ENCODE data around the gene GRAMD1C. TPM values are rescaled to one million over a fixed set of nuclear protein-coding genes. Genes with fewer than 3 reads are reported as not detected.
"Not testable (repeated sequence)": the region's sequence is repeated elsewhere in the genome, so short reads cannot be mapped to it uniquely, and the experiment has no call there.

GRAMD1C gene
- total and polyA plus RNA-seq, 2 donors (not counting 3 experiments of a cell fraction or from before 2014, with no cell fraction given) = 7.0 to 24.0 TPM

DNA sequence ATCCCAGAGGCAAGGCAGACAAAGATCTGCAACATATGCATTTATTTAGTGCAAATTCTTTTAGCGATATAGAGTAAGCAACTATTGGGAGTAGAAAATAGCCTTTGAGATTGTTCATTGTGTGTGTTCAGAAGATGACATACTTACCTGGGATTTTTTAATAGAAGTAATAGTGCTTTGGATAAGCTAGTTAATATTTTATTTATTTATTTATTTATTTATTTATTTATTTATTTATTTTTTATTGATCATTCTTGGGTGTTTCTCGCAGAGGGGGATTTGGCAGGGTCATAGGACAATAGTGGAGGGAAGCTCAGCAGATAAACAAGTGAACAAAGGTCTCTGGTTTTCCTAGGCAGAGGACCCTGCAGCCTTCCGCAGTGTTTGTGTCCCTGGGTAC is 10.5 kb downstream of the GRAMD1C start:
- H3K4me1 ChIP-seq (ENCODE audit: control insufficient read depth, extremely low read depth, insufficient read depth, low read length); POLR2A ChIA-PET; dilution Hi-C loops (cut with MboI; ENCODE audit: extremely low pct_ligation_motif_present, low sequenced_read_pairs); H4K20me1 ChIP-seq (replicated peaks; ENCODE audit: control insufficient read depth, extremely low read depth, insufficient read depth, low read length); FAIRE-seq; H3K27ac ChIP-seq (ENCODE audit: insufficient read depth, low read depth, low read length); DNase-seq (ENCODE audit: low read depth, low spot score); H3K79me2 ChIP-seq (ENCODE audit: control insufficient read depth, insufficient read depth, low read length); H2AFZ ChIP-seq (ENCODE audit: low read depth, low read length); H3K4me3 ChIP-seq (replicated peaks in 1 of 3; ENCODE audit: insufficient read depth in 1 of 3, low read depth in 1 of 3, low read length in 3 of 3); H3K27me3 ChIP-seq (ENCODE audit: control insufficient read depth in 2 of 2, insufficient read depth in 2 of 2, low read length in 2 of 2); H3K9me1 ChIP-seq (replicated peaks; ENCODE audit: control insufficient read depth, extremely low read depth, insufficient read depth, low read length); H3K4me2 ChIP-seq (ENCODE audit: insufficient read depth, low read length); H3K9ac ChIP-seq (replicated peaks; ENCODE audit: extremely low read depth, insufficient read depth, low read length); H3K9me3 ChIP-seq (replicated peaks; ENCODE audit: control insufficient read depth, insufficient read depth, low read length); H3K36me3 ChIP-seq (ENCODE audit: control insufficient read depth in 2 of 2, extremely low read depth in 1 of 2, insufficient read depth in 2 of 2, low read length in 2 of 2); BruUV-seq (replicated peaks): not testable (repeated sequence)
- intact Hi-C loops (cut with micrococcal nuclease) = loop anchor here (10.0 kb wide), 2 partner anchors 446 to 566 kb away; partner anchors contain the start of gene TIGIT
- CTCF ChIA-PET = interaction anchor here (1.2 kb wide), 1 partner anchor 113 kb away, joined by 3 read pairs; no protein-coding TSS in a partner anchor

DNA sequence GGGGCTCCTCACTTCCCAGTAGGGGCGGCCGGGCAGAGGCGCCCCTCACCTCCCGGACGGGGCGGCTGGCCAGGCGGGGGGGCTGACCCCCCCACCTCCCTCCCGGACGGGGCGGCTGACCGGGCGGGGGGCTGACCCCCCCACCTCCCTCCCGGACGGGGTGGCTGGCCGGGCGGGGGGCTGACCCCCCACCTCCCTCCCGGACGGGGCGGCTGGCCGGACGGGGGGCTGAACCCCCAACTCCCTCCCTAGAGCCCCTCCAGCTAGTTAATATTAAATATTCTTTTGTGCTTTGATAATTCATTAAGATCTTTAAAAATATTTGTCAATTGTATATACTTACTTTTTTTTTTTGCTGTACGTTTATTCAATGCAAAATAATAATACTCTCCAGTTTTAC is 11.3 kb downstream of the GRAMD1C start:
- H3K79me2 ChIP-seq (ENCODE audit: control insufficient read depth, insufficient read depth, low read length); H3K4me2 ChIP-seq (ENCODE audit: insufficient read depth, low read length); H3K9me1 ChIP-seq (replicated peaks; ENCODE audit: control insufficient read depth, extremely low read depth, insufficient read depth, low read length); H2AFZ ChIP-seq (ENCODE audit: low read depth, low read length); H3K4me1 ChIP-seq (ENCODE audit: control insufficient read depth, extremely low read depth, insufficient read depth, low read length); H3K4me3 ChIP-seq (replicated peaks in 1 of 3; ENCODE audit: insufficient read depth in 1 of 3, low read depth in 1 of 3, low read length in 3 of 3); H3K36me3 ChIP-seq (ENCODE audit: control insufficient read depth in 2 of 2, extremely low read depth in 1 of 2, insufficient read depth in 2 of 2, low read length in 2 of 2); FAIRE-seq; H3K9ac ChIP-seq (replicated peaks; ENCODE audit: extremely low read depth, insufficient read depth, low read length); H3K27me3 ChIP-seq (ENCODE audit: control insufficient read depth in 2 of 2, insufficient read depth in 2 of 2, low read length in 2 of 2); H3K27ac ChIP-seq (ENCODE audit: insufficient read depth, low read depth, low read length); BruUV-seq (replicated peaks); POLR2A ChIA-PET; H3K9me3 ChIP-seq (replicated peaks; ENCODE audit: control insufficient read depth, insufficient read depth, low read length); CTCF ChIA-PET; H4K20me1 ChIP-seq (replicated peaks; ENCODE audit: control insufficient read depth, extremely low read depth, insufficient read depth, low read length); DNase-seq (ENCODE audit: low read depth, low spot score); dilution Hi-C loops (cut with MboI; ENCODE audit: extremely low pct_ligation_motif_present, low sequenced_read_pairs): not testable (repeated sequence)
- intact Hi-C loops (cut with micrococcal nuclease) = loop anchor here (10.0 kb wide), 2 partner anchors 445 to 565 kb away; partner anchors contain the start of gene TIGIT

DNA sequence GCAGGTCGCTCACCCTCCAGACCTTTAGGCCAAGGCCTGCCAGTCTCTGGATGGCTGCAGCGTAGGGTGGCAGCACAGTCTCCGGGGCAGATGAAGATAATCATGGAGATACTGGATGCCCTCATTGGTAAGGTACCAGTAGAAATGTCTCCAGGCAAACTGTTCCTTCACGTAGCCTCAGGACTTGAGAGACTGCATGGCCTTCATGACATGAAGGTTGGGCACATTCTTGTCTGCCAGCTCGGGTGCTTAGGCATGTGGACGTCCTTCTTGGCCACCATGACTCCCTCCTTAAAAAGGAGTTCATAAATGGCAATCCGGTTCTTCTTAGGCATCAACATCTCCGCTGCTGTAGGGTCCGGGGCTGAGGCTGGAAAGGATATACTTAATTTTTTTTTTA is 11.8 kb downstream of the GRAMD1C start:
- H3K9me3 ChIP-seq (replicated peaks; ENCODE audit: control insufficient read depth, insufficient read depth, low read length); H3K27me3 ChIP-seq (ENCODE audit: control insufficient read depth in 2 of 2, insufficient read depth in 2 of 2, low read length in 2 of 2); H3K27ac ChIP-seq (ENCODE audit: insufficient read depth, low read depth, low read length); FAIRE-seq; CTCF ChIA-PET; H2AFZ ChIP-seq (ENCODE audit: low read depth, low read length); POLR2A ChIA-PET; H3K9ac ChIP-seq (replicated peaks; ENCODE audit: extremely low read depth, insufficient read depth, low read length); DNase-seq (ENCODE audit: low read depth, low spot score); H3K4me2 ChIP-seq (ENCODE audit: insufficient read depth, low read length); BruUV-seq (replicated peaks); H4K20me1 ChIP-seq (replicated peaks; ENCODE audit: control insufficient read depth, extremely low read depth, insufficient read depth, low read length); H3K9me1 ChIP-seq (replicated peaks; ENCODE audit: control insufficient read depth, extremely low read depth, insufficient read depth, low read length); intact Hi-C loops (cut with micrococcal nuclease); H3K4me1 ChIP-seq (ENCODE audit: control insufficient read depth, extremely low read depth, insufficient read depth, low read length); H3K4me3 ChIP-seq (replicated peaks in 1 of 3; ENCODE audit: insufficient read depth in 1 of 3, low read depth in 1 of 3, low read length in 3 of 3); dilution Hi-C loops (cut with MboI; ENCODE audit: extremely low pct_ligation_motif_present, low sequenced_read_pairs); H3K79me2 ChIP-seq (ENCODE audit: control insufficient read depth, insufficient read depth, low read length); H3K36me3 ChIP-seq (ENCODE audit: control insufficient read depth in 2 of 2, extremely low read depth in 1 of 2, insufficient read depth in 2 of 2, low read length in 2 of 2): not testable (repeated sequence)

All from endothelial cell of umbilical vein (primary cell).